Fibroblast of peridontal ligament (primary cell): ENCODE measurements around the gene ARHGAP25.
"Not testable (repeated sequence)": the region's sequence is repeated elsewhere in the genome, so short reads cannot be mapped to it uniquely, and the experiment has no call there.

Experiments
- DNase-seq: peaks from one replicate; pipeline ENCODE4 v3.0.0-alpha.2; 2010; ENCODE audit errors: extremely low read depth

The ARHGAP25 gene

GRCh38 chr2:68796295-68796905 is 61.8 kb downstream of the ARHGAP25 start:
- DNase-seq, result peak; percentile 4

GRCh38 chr2:68798569-68798968 is 64.0 kb downstream of the ARHGAP25 start:
- DNase-seq, result no peak

- no peak for DNase-seq
Measured at GRCh38 chr2:68799140-68800026, 64.8 kb downstream of the ARHGAP25 start.

DNA sequence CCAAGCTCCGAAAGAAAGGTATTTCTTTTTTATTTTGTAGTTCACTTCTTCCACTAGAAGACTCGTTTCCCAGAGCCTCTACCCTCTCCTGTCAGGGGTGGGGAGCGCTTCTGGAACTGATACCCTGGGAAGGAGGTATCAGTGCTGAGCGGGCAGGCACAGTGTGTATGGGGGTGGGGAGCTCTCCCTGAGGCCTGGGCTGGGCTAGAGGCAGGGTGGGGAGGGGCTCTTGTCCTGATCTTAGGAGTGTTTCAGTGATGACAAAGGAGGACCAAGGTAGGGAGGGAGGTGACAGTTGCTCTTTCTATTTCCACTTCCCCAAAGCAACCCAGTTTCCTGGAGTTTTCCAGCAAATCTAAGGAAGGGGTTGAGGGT is 65.4 kb downstream of the ARHGAP25 start:
- no peak for DNase-seq

DNA sequence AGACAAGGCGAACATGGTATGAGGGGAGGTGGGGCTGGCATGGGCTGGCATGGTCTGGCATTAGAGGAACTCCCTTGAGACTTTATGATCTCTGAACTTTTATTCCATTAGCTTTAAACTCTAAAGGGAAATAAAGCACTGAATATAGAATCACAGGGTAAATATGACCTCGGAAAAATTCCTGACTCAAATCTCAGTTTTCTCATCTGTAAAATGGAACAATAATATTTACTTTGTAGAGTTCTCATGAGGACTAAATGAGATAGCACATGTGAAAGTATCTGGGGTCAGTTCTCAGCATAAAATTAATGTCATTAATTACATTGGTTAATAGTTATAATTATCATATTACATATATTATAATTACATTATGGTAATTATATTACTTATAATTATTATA is 65.9 kb downstream of the ARHGAP25 start:
- no peak for DNase-seq

DNA sequence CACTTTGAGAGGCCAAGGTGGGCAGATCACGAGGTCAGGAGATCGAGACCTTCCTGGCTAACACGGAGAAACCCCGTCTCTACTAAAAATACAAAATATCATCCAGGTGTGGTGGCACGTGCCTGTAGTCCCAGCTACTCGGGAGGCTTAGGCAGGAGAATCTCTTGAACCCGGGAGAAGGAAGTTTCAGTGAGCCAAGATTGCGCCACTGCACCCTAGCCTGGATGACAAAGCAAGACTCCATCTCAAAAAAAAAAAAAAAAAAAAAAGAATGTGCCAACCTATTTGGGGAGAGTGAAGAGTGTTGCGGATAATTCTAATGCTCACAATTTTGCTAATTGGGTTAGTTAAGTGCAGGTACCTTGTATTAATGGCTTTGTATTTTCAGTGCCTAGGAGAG is 67.5 kb downstream of the ARHGAP25 start:
- not testable (repeated sequence) for DNase-seq

GRCh38 chr2:68805025-68805424 is 70.4 kb downstream of the ARHGAP25 start:
- DNase-seq, result no peak

- peak; percentile 79 for DNase-seq
Measured at GRCh38 chr2:68806511-68807109, 72.0 kb downstream of the ARHGAP25 start.

DNA sequence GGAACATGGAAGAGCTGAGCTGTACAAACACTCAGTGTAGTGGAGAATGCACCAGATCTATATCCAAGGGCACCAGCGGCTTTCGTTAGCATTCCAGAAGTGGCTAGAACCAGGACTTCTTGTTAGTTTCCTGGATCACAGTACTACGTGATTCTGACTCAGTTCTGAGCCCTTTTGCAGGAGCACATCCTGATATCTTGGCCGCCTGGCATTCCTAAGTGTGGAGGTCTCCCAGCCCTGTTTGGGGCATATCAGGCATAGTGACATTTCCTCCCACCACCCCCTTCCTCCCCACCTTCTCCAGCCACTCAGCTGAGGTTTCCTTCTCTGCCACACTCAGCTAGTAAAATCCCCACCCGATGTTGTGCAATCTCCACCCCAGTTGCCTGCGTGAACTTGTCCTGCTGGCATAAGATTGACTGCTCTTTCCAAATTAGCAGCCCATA is 73.2 kb downstream of the ARHGAP25 start:
- DNase-seq, result peak; percentile 22

- DNase-seq, result no peak
Measured at GRCh38 chr2:68809324-68810240, 75.0 kb downstream of the ARHGAP25 start.

DNA sequence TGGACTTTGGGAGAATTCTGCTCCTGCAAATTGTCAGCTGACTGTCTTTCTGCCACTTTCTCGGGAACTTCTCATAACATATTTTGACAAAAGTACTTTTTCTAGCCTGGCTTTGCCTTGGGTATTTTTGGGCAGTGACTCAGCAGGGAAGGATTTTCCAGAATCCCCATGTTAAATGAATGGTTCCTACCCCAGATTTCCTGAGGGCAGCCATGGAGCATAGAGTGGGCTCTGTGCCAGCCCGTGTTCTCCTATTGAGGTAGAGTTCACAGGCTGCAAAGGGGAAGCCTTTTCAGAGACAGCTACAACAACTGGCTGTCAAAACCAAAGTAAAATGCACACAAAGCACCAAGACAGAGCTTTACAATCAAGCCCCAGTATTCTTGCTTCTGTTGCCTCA is 76.8 kb downstream of the ARHGAP25 start:
- DNase-seq, result peak; percentile 50

- DNase-seq, result no peak
Measured at GRCh38 chr2:68812251-68812650, 77.6 kb downstream of the ARHGAP25 start.

GRCh38 chr2:68813596-68813995 is 79.0 kb downstream of the ARHGAP25 start:
- DNase-seq, result no peak

GRCh38 chr2:68817306-68817705 is 82.7 kb downstream of the ARHGAP25 start:
- no peak for DNase-seq

- DNase-seq, result peak; percentile 24
Measured at GRCh38 chr2:68819556-68819955, 84.9 kb downstream of the ARHGAP25 start.

DNA sequence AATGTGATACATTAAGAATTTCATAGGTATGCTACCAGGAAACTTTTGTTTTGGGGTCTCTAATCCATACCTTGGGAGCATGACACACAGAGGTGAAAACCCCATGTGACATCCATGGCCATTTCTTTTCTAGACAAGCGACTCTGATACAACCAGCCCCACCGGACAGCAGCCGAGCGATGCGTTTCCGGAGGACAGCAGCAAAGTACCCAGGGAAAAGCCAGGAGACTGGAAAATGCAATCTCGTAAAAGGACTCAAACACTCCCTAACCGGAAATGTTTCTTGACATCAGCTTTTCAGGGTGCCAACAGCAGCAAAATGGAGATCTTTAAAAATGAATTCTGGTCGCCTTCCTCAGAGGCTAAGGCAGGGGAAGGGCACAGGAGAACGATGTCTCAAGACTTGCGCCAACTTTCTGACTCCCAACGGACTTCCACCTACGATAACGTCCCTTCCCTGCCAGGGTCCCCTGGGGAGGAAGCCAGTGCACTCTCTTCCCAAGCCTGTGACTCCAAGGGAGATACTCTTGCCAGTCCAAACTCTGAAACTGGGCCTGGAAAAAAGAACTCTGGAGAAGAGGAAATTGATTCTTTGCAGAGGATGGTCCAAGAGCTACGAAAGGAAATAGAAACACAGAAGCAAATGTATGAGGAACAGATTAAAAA is 87.7 kb downstream of the ARHGAP25 start:
- DNase-seq, result no peak

DNA sequence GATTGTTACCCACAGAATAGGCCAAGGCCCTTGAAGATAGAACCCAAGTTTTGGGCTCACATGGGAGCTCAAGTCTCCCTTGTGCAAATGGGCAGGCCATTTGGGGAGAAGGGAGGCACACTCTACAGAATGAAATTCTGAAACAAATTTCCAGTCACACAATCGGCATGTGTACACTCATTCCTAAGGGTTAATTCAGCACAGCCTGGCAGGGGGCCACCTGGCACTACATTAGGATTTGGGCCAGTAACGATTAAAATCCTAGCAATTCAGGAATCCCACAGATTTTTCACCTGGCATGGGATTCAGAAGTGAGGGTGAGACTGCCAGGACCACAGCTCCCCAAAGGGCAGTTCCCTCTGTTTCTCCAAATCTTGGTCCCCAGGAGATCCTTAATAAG is 90.2 kb downstream of the ARHGAP25 start:
- peak; percentile 55 for DNase-seq

DNA sequence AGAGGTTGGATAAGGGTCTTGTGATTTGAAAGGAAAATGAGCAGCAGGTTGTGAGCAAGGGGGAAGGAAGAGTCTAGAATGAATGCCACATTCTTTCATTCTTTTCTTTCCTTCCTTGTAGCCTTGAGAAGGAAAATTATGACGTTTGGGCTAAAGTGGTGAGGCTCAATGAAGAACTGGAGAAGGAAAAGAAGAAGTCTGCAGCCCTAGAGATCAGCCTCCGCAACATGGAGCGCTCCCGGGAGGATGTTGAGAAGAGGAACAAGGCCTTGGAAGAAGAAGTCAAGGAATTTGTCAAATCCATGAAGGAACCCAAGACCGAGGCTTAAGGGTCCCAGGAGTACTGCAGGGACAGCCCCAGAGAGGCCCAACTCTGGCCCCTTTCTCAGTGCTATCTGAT is 91.3 kb downstream of the ARHGAP25 start:
- no peak for DNase-seq

DNA sequence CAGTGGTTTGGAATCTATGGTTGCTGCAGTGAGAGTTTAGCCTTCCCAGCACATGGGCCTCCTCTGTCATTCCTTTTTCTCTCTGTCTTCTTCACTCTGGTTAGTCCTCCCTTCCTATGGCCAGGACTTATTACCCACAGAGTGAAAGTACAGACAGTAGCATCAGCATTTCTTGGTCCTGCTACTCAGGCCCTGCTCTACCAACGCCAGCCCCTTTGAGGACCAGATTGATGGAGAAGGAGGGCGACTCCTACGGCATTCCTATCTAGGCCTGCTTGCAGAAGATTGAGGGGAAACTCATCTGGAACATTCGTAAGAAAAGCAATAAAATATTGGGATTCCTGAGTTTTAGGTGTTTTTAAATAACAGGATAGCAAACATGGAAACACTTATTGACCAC is 93.1 kb downstream of the ARHGAP25 start:
- no peak for DNase-seq

GRCh38 chr2:68828887-68829708 is 94.5 kb downstream of the ARHGAP25 start:
- DNase-seq, result peak; percentile 95
